ENCODE results near the gene SAMD14.
"Not testable (repeated sequence)": the region's sequence is repeated elsewhere in the genome, so short reads cannot be mapped to it uniquely, and the experiment has no call there.

Gene SAMD14

DNA sequence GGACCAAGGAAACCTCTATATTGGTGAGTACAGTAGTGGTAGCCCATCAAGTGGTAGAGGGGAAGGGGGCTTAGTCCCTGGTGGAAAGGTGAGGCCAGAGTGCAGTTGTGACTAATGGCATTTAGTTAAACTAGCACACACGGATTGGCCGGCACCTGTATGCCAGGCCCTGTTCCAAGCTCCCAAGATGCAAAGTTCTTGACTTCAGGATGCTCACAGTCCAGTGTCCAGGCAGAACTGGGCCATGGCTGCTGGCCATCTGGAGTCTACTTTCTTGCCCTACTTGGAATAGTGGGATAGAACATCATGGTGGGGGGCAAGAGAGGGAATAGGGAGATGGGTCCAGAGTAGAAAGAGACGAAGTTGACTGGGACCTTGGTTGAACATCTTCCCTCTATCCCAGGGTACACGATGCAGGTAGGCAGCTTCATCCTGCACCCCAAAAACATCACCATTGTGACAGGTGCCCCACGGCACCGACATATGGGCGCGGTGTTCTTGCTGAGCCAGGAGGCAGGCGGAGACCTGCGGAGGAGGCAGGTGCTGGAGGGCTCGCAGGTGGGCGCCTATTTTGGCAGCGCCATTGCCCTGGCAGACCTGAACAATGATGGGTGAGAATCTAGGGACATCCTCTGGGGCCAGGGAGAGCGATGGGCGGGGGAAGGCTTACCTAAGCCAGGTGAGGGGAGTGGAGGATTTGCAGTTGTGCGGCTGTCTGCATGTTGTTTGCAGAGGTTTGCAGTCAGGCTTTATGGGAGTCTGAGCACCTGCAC, 58.9 kb downstream of the SAMD14 start:
- DNase-seq, result no peak

DNA sequence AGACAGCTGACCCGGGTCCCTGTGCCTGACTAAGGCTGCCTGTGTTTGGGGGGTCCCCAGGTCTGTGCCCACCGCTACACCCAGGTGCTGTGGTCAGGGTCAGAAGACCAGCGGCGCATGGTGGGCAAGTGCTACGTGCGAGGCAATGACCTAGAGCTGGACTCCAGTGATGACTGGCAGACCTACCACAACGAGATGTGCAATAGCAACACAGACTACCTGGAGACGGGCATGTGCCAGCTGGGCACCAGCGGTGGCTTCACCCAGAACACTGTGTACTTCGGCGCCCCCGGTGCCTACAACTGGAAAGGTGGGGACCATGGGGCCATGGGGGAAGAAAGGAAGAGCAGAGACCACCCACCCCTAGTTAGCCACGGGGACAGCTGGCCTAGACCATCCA, 62.0 kb downstream of the SAMD14 start:
- no peak for DNase-seq

DNA sequence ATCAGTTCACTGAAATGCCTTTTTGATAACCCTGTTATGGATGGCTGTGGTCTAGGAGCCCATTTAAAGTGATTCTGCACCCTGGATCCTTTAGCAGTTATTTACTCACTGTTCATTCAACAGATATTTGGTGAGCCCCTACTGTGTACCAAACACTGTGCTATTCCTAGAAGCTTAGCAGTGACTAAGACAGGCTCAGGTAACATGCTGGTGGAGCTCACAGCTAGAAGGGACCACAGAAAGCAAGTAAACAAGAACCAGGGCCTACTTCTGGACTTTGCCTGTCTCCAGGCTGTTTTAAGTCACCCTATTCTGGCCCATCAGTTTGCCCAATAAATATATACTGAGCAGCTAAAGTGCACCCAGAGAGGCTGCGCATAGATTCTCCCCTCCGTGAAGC, 63.0 kb downstream of the SAMD14 start:
- no peak for DNase-seq

DNA sequence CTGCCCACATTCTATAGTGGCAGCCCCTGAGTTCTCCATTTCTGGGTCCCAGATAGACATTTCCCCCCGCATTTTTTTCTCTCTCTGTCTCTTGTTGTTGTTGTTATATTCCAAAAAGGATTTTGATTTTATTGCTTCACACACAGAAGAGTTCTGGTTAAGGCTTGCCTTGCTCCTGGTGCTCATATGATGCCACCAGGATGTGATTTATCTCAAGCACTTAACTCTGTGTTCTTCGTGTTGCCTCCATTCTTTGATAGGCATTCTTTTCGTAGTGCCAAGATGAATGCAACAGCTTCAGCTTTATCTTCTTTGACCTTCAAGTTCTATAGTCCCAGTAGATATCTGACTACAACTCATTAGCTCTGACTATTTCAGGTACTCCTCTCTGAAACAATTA, 64.9 kb downstream of the SAMD14 start:
- no peak for DNase-seq

DNA sequence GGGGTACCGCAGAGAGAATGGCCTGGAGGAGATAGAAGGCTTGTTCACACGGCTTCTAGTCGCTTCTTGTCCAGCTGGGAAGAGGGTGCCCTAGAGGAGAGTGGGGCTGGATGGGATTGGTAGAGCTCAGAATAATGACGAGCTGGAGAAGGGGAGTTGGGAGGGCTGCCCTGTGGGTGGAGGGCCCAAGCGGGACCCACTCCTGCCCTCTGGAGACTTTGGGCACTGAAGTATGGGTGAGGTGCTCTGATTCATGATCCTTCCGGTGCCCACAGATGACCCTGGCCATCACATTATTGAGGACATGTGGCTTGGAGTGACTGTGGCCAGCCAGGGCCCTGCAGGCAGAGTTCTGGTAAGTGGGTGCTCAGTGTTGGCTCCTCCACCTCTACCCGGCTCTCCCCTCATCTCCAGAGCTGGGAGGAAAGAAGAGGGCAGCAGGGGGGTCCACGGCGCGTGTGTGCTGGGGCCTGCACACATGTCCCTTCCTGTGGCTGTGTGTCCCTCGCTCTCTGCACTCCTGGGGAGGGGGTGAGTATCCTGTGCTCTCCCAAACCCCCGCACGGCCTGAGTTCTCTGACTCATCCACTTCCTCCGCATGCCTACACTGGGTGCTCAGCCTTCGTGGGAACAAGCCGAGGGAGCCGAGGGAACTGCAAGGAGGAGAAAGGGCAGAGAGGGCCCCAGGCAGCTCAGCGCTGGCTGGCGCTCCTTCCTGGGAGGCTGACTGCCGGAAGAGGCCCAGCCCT, 65.5 kb downstream of the SAMD14 start:
- DNase-seq, result no peak

DNA sequence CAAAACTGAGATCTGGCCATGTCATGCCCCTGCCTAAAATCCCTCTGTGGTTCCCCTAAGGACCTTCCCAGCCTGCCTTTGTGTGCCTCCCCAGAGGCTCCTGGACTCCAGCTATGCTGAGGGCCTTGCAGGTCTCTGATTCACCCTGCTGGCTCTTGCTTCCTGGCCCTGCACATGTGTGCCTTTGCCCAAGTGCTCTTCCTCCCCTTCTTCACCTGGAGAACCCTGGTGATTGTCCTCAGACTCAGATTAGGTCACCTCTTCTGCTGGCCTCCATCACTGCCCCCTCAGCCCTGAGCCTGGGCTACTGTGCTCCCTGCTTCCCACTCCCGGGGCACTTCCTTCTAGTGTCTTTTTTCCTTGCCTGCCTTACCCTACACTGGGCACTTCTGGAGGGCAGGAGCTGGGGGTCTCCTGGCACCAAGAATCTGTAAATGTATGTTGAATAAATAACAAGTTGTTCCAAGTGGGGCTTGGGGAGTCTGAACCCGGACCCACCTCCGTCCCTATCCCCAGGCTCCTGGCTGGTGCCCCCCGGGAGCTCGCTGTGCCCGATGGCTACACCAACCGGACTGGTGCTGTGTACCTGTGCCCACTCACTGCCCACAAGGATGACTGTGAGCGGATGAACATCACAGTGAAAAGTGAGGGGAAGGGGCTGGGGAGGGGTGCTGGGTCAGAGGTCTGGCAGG, 66.3 kb downstream of the SAMD14 start:
- DNase-seq, result no peak

DNA sequence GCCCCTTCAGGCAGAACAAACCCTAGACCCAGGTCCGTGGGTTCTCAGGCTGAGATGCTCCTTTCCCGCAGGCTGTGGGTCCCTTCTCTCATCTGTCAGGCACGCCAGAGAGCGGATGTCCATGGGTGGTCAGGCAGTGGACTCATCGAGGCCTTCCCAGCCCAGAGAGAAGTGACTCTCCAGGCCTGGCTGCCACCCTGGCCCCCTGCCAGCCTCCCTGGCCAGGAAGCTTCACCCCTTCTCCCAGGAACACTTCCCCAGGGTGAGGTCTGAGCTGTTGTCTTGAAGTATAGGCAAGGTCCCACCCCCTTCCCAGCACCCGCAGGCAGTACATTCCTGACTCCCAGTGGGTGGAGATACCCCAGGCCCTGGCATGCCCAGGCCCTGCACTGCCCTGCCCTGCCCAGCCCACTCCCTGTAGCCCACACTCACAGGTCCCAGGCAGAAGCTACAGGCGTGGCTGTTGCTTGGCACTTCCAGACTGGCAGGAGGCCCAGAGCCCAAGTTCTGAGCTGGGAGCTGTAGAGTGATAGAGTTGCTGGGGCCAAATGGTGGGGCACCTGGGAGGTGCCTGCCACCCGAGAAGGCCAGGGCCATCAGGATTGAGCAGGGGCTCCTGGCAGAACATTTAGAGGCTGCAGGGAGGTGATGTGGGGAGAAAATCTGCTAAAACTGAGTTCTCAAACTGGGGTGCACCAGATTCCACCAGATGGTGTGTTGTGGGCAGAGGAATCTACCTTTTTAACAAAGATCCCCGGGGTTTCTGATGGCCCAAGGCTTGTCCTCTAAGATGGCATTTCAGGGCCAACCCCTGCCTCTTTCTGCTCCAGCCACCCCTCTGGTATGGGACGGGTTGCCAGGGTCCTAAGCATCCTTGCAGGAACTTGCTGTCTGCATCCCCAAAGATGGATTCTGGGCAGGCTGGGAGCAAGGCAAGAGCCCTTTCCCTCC, 67.4 kb downstream of the SAMD14 start:
- DNase-seq, result no peak

DNA sequence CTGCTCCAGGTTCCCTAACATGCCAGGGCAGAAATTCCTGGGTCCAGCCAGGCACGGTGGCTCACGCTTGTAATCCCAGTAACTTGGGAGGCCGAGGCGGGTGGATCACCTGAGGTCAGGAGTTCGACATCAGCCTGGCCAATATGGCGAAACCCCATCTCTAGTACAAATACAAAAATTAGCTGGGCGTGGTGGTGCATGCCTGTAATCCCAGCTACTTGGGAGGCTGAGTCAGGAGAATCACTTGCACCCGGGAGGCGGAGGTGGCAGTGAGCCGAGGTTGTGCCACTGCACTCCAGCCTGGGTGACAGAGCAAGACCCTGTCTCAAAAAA, 68.3 kb downstream of the SAMD14 start:
- DNase-seq, result not testable (repeated sequence)

DNA sequence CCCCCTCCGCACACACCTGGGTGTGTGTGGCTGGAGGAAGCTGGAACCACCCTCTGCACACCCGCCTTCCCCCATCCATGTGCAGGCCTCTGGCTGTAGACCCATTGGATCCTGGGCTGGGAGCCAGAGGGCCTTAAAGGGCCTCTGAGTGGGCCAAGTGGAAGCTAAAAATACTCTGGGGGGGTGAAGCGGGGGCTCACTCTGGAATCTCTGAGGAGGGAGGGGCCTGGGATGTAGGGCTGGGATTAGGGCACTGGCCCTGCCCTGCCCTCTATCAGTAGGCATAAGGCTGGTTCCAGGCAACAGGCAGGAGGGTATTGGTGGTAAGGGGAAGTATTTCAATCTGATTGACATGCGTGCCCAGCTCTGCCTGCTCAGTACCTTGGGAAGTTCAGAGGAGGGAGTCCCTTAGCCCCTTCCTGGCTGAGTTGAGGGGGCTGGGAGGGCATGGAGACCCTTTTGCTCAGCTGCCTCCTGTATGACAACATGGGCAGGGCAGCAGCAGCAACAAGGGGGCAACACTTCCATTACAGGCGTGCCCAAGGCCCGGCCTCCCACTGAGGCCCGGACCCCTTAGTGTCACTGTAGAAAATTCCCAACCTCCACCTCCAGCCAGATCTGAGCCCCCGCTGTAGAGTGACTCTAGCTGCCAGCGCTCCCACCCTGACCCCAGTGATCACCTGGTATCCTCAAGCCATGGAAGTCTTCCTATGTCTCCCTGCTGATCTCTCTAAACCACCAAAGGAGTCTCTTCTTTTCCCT, 68.8 kb downstream of the SAMD14 start:
- DNase-seq, result no peak

Measured in NCI-H526 treated with DMSO at 0.1 percent for 48 hours (cell line).